Activated B cell treated with CpG ODN at 0.5 μM for 24 hours (primary cell): ENCODE data around the gene RANBP17. TPM values are rescaled to one million over a fixed set of nuclear protein-coding genes. Genes with fewer than 3 reads are reported as not detected.

Experiments used
- ATAC-seq: fragments of 200-7000 bp; cut with Tn5 transposase; one replicate; pipeline ENCODE4 v1.10.0; 2021; ENCODE audit warnings: low read depth, mild to moderate bottlenecking, moderate library complexity
- CTCF ChIA-PET: fragments of 350-600 bp; sonication (Branson Sonifier 250); formaldehyde crosslinking; loops from one replicate; lab custom pipeline; 2021; ENCODE audit warnings: antibody characterized with exemption; lab: Charles Lee
- POLR2A ChIA-PET: fragments of 350-600 bp; sonication (Branson Sonifier 250); formaldehyde crosslinking; loops from one replicate; lab custom pipeline; 2021; ENCODE audit warnings: antibody characterized with exemption; lab: Charles Lee
- DNase-seq: peaks from one replicate; pipeline ENCODE4 v3.0.0; 2022
- H3K27ac Mint-ChIP-seq: one replicate; pipeline ENCODE4 v1.8.0; 2020; ENCODE audit warnings: mixed read lengths
- H3K27me3 Mint-ChIP-seq: one replicate; pipeline ENCODE4 v1.8.0; 2021; ENCODE audit warnings: mixed read lengths
- H3K36me3 Mint-ChIP-seq: one replicate; pipeline ENCODE4 v1.8.0; 2021; ENCODE audit warnings: low read depth, mixed read lengths
- H3K4me1 Mint-ChIP-seq: one replicate; pipeline ENCODE4 v1.8.0; 2021; ENCODE audit warnings: mixed read lengths
- H3K4me3 Mint-ChIP-seq: one replicate; pipeline ENCODE4 v1.8.0; 2020; ENCODE audit warnings: mild to moderate bottlenecking, mixed read lengths
- H3K9me3 Mint-ChIP-seq: one replicate; pipeline ENCODE4 v1.8.0; 2020; ENCODE audit warnings: mixed read lengths
- intact Hi-C: fragments of 100-400 bp; cut with micrococcal nuclease; formaldehyde crosslinking; loops from one replicate; pipeline ENCODE4 v1.15.1; 2024
- total RNA-seq: library from RNA; stranded (reverse); gene quantifications from 2 replicates; pipeline ENCODE4 v1.2.3, GENCODE V29; 2022
- TF ChIP-seq, protein P1 (sequence below): fragments of 200-600 bp; IDR thresholded peaks from one replicate; pipeline ENCODE4 v1.8.0; 2022; ENCODE audit warnings: antibody characterized with exemption, mild to moderate bottlenecking

Gene RANBP17
- total RNA-seq, 1 donor from 2014 or later = not detected

DNA sequence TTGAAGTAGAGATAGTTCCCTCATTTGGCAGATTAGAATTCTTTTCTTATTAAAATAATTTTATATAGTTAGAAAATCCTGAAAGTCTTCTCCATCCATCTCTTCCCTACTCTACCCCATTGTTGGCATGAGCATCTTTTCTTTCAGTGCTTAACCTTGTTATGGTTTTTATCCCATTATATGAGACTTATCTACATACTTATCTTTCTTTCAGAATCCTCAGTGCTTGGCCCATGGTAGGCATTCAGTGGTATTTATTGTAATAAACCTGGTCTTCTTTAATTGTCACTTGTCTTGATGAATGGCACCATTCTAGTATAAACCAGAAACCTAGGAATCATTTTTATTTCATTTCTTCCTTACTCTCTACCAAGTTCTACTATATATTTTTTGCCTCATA, 277.4 kb downstream of the RANBP17 start:
- H3K27ac Mint-ChIP-seq = no peak overlapping the region
- H3K9me3 Mint-ChIP-seq = no peaks in the 10 kb centered on the region
- no peaks in the 10 kb centered on the region for H3K36me3 Mint-ChIP-seq
- TF ChIP-seq, protein P1, sequence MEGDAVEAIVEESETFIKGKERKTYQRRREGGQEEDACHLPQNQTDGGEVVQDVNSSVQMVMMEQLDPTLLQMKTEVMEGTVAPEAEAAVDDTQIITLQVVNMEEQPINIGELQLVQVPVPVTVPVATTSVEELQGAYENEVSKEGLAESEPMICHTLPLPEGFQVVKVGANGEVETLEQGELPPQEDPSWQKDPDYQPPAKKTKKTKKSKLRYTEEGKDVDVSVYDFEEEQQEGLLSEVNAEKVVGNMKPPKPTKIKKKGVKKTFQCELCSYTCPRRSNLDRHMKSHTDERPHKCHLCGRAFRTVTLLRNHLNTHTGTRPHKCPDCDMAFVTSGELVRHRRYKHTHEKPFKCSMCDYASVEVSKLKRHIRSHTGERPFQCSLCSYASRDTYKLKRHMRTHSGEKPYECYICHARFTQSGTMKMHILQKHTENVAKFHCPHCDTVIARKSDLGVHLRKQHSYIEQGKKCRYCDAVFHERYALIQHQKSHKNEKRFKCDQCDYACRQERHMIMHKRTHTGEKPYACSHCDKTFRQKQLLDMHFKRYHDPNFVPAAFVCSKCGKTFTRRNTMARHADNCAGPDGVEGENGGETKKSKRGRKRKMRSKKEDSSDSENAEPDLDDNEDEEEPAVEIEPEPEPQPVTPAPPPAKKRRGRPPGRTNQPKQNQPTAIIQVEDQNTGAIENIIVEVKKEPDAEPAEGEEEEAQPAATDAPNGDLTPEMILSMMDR = no peak
- DNase-seq (no peak), ATAC-seq (no peak)
- H3K4me3 Mint-ChIP-seq = no peak overlapping the region
- H3K27me3 Mint-ChIP-seq = peaks cover 2% of the 10 kb centered on the region
- CTCF ChIA-PET = no interaction called here
- intact Hi-C loops = no loop called here
- POLR2A ChIA-PET = no interaction called here
- H3K4me1 Mint-ChIP-seq = no peaks in the 10 kb centered on the region

DNA sequence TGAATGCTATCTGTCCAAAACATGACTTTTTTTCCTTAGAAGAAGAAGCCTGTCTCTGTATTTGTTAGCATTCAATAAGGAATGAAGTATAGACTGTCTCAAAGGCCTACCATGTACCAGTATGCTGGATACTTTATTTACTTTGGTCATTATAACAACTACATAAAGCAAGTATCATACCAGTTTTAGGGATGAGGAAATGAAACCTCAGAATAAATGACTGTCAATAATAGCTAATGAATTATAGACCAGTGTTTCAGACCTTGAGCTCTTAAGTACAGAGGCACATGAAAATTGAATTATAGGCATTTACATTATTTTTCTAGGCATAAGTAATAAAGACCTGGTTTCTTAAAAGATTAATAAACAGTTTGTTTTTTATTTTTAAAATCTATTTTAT, 280.8 kb downstream of the RANBP17 start:
- no peak overlapping the region for H3K4me3 Mint-ChIP-seq
- no peaks in the 10 kb centered on the region for H3K36me3 Mint-ChIP-seq
- ATAC-seq = no peak
- no peaks in the 10 kb centered on the region for H3K9me3 Mint-ChIP-seq
- TF ChIP-seq, protein P1 = no peak
- intact Hi-C loops = no loop called here
- no peak overlapping the region for H3K27ac Mint-ChIP-seq
- ChIA-PET CTCF (no interaction called here), POLR2A (no interaction called here)
- no peaks in the 10 kb centered on the region for H3K4me1 Mint-ChIP-seq
- no peaks in the 10 kb centered on the region for H3K27me3 Mint-ChIP-seq
- DNase-seq = no peak

DNA sequence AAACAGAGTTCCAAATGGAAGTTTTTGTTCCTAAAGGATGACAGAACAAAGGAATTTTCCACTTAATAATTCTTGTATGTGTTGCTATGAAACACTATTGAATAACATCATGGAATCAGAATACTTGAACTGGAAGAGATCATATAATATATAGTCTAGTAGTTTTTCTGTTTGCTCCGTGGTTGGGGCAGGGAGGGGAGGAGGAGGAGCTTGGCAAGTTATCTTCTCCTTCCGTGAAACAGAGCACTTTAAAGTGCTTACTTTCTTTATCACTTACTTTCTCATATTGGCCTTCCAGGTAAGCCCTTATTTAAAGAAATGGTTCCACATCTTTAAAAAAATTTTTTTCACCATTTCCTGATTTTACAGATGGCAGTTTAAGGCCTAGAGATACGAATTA, 281.4 kb downstream of the RANBP17 start:
- TF ChIP-seq, protein P1 = no peak
- H3K27me3 Mint-ChIP-seq = no peaks in the 10 kb centered on the region
- H3K4me3 Mint-ChIP-seq = no peak overlapping the region
- ATAC-seq = no peak
- H3K27ac Mint-ChIP-seq = no peak overlapping the region
- no peaks in the 10 kb centered on the region for H3K36me3 Mint-ChIP-seq
- no peaks in the 10 kb centered on the region for H3K9me3 Mint-ChIP-seq
- intact Hi-C loops = no loop called here
- no peaks in the 10 kb centered on the region for H3K4me1 Mint-ChIP-seq
- no peak for DNase-seq
- CTCF ChIA-PET = no interaction called here
- POLR2A ChIA-PET = no interaction called here

DNA sequence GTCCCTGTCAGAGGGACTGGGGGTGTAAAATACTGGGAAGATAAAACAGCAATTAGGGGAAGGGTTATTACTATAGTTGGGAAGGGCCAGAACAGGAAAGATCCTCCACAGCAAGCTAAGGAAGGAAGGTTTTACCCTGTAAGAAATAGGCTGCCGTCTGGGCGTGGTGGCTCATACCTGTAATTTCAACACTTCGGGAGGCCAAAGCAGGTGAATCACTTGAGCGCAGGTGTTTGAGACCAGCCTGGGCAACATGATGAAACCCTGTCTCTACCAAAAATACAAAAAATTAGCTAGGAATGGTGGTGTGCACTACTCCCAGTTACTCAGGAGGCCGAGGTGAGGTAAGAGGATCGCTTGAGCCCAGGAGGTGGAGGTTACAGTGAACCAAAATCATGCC, 282.1 kb downstream of the RANBP17 start:
- intact Hi-C loops = no loop called here
- ChIA-PET POLR2A (no interaction called here), CTCF (no interaction called here)
- Mint-ChIP-seq H3K4me1 (no peaks in the 10 kb centered on the region), H3K9me3 (no peaks in the 10 kb centered on the region), H3K27ac (no peak overlapping the region), H3K27me3 (no peaks in the 10 kb centered on the region), H3K4me3 (no peak overlapping the region), H3K36me3 (no peaks in the 10 kb centered on the region)
- no peak for ATAC-seq
- TF ChIP-seq, protein P1 = no peak
- DNase-seq = no peak

DNA sequence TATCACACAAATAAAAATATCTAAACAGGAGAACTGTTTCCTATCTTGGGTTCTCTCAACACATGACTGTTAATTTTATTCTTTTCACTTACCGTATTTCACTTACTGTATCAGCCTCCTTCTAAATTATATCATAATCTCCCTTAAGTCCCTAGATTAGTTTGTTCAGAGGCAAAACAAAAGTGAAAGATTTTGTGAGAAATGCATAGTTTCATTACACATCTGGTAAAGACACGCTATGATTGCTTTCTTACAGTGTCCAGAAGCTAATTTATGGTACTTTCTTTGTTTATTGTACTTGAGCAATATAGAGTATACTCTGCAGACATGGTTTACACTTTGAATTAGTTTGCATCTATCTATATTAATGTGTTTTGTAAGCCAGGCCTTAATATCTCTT, 287.5 kb downstream of the RANBP17 start:
- ATAC-seq (no peak), DNase-seq (no peak)
- no peak overlapping the region for H3K4me3 Mint-ChIP-seq
- intact Hi-C loops = no loop called here
- TF ChIP-seq, protein P1 = no peak
- no peaks in the 10 kb centered on the region for H3K36me3 Mint-ChIP-seq
- no peak overlapping the region for H3K27ac Mint-ChIP-seq
- H3K9me3 Mint-ChIP-seq = no peaks in the 10 kb centered on the region
- CTCF ChIA-PET = no interaction called here
- peaks cover 3% of the 10 kb centered on the region for H3K4me1 Mint-ChIP-seq
- peaks cover 2% of the 10 kb centered on the region for H3K27me3 Mint-ChIP-seq
- POLR2A ChIA-PET = no interaction called here
